HG03108 (cell line): ENCODE measurements around the gene AOAH.
"Not testable (repeated sequence)": the region's sequence is repeated elsewhere in the genome, so short reads cannot be mapped to it uniquely, and the experiment has no call there.

Experiments used
- ATAC-seq: cut with Tn5 transposase; IDR thresholded peaks from one replicate; pipeline ENCODE4 v1.9.1; 2021; ENCODE audit warnings: moderate library complexity; ENCODE audit not compliant: unreplicated experiment

Gene AOAH

DNA sequence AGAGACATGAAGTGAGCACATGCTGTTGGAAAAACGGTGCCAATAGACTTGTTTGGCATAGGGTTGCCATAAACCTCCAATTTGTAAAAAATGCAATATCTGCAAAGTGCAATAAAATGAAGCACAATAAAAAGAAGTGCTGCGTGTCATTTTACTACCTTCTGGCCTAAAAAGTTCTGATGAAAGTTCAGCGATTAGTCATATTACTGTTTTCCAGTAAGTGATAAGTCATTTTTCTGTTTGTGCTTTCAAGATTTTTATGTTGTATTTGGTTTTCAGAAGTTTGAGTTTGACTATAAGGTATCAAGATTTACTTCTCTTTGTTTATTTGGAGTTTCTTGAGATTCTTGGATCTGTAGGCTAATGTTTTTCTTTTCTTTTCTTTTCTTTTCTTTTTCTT lies 16.8 kb downstream of the AOAH start:
- no peak for ATAC-seq

DNA sequence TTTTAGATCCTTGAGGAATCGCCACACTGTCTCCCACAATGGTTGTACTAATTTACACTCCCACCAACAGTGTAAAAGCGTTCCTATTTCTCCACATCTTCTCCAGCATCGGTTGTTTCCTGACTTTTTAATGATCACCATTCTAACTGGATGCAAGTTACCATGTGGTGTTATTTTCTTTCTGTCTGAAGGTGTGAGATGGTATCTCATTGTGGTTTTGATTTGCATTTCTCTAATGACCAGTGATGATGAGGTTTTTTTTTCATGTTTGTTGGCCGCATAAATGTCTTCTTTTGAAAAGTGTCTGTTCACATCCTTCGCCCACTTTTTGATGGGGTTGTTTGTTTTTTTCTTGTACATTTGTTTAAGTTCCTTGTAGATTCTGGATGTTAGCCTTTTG lies 20.4 kb downstream of the AOAH start:
- ATAC-seq, result not testable (repeated sequence)

DNA sequence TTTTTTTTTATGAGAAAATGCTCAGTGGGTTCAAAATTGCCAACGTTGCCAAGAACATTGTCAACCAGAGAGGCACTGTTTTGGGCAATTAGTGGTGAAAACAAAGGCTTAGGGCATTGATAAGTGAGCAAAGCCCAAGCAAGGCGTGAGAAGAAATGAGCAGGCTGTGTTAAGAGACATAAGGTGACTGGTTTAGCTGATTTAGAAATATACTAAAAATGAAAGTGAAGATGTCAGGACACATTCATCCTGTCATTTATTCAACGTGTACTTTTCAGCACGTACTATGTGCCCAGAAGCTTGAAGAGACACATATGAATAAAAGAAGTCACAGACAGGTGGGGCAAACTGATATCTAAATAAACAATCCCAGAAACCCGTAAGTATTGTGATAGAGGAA lies 31.8 kb downstream of the AOAH start:
- no peak for ATAC-seq

DNA sequence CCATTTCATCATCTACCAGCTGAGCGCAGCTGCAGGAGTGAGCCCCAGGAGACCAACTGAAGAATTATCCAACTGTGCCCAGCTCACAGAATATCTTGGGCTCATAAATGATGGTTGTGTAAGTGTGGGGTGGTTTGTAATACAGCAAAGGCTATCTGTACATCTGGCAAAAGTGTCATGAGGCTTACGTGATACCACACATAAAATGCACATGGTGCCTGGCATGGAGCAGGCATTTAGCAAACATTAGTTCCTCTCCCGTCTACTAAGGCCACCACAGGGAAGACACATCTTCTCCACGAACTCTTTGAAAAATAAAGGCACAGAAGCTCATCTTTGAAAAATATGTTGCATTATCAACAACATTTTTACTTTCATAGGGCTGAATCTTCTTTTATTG lies 32.3 kb downstream of the AOAH start:
- ATAC-seq, result no peak

DNA sequence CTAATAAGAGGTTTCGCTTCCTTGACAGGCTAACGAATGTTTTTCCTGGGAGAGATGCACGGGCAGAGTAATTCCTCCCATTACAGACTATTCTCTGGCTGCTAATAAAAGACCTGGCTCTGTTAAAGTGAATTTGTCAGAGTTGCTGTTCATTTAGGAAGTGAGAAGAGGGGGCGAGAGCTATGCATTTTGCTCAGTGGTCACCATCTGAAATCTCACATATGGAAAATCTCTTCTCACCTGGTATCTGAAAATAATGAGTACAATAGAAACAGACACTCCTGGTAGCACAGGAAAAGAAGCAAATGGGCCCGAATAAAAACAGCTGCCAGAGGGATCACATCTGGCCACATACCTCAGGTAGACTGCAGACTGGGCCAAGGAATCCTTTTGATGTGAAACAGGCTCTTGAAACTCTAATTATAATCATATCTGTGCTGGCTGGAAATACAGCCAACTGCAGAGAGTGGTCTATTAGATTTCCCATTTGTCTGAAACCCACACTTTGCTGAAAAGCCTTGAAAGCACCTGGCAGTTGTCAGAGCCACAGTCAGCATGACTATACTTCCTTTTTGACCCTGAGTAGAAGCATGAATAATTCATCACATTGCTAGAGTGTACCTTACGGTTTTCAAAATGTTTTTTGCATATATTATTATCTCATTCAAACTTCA lies 33.6 kb downstream of the AOAH start:
- no peak for ATAC-seq

DNA sequence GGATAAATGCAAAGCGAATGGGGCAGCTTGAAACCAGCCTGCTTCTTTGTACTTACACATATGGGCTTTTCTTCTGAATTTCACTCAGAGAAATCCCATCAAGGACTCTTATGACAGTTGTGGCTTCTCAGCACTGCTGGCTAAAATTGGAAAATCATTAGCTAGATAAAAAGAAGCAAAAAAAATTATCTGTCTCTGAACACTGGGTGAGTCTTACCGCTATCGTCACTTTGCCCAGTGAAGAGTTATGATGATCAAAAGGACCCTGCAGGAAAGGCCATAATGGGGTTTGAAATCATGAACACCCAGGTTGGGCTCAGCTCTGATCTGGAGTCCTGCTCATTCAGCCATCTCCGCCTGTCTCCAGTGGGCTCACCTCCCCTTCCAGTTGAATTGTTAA lies 34.3 kb downstream of the AOAH start:
- ATAC-seq, result no peak

DNA sequence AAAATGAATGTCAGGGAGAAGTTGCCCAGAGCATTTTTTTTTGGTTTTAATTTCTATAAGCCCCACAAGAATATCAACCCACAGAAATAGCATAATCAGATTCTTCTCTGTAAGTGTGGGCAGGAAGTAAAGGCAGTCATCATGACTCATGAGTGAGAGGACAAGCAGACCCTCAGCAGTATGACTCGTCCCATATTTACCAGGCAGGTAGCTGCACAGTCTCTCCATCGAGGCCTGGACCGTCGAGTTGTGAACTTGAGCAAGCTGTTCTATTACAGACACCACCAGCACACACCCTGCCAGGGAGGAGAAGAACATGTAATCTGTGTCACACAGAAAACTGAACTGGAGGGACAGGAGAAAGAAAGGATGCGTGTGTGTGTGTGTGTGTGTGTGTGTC lies 37.8 kb downstream of the AOAH start:
- no peak for ATAC-seq

DNA sequence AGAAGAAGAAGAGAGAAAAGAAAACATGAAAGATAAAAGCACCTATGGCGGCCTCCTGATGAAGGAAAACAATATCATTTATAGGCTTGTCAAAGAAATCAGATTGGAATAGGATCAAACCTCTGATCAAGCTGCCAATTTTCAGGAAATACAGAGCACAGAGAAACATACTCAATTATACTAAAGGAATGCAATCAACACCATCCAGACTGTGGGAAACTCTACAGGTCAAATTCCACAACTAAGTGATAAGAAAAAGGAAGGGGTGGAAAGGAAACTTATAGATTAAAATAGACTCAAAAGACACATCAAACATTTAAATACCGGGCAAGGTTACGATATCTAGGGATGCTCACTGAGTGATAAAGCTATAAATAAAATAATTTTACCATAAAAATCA lies 39.3 kb downstream of the AOAH start:
- ATAC-seq, result no peak

DNA sequence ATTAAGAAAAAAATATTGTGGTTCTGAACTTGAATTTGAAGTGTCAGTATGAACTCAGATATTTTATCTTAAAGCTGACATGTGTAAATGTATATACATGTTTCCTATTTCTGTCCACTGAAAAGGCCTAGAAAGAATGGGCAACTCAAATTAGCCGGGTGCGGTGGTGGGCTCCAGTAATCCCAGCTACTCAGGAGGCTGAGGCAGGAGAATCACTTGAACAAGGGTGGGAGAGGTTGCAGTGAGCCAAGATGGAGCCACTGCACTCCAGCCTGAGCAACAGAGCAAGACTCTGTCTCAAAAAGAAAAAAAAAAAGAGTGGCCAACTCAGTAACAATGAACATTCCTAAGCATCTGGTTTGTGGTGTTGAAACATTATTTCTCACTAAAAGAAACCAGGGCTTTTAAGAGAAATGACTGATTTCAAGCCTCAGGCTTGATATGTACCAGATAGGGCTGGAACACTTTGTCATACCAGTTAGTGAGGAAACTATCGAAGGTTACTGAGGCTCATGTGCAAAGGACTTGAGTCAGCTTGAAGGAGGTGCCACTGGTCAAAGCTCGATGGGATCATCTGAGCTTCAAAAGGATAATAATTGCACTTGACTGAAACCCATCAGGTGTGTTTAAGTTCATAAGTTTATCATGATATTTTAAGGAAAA lies 40.5 kb downstream of the AOAH start:
- ATAC-seq, result no peak

DNA sequence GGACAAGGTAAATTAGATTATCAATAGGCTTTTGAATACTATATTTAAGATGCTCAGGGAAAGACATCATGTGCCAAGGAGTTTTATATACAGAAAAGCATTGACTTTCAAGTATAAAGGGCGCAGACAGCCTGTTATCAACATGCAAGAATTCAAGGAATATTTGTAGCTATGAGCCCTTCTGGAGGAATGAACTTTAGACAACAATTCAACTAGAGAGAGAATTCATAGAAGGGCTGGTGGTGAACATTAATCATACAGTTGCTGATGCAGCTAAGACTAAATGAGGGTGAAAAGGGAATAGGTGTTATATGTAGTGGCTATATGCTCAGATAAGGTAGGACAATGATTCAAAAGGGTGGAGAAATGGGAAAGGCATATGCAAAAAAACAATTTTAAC lies 41.2 kb downstream of the AOAH start:
- ATAC-seq, result no peak

DNA sequence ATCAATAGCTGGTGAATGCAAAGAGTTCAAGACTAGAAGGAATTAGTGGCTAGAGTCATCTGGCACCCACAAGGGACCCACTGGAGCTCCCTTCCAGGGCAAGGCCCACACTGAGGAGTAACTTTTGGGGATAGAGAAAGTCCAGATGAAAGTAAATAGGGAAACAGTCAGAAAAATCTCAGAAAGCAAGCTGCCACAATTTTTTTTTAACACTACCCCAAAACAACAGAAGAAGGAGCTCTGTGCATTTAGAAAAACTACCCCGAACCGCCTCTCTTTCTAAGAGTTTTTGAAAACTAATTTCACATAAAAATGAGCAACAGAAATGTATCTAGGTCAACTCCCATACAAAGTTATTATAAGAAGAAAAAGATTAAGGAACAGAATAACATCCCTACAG lies 42.2 kb downstream of the AOAH start:
- no peak for ATAC-seq

DNA sequence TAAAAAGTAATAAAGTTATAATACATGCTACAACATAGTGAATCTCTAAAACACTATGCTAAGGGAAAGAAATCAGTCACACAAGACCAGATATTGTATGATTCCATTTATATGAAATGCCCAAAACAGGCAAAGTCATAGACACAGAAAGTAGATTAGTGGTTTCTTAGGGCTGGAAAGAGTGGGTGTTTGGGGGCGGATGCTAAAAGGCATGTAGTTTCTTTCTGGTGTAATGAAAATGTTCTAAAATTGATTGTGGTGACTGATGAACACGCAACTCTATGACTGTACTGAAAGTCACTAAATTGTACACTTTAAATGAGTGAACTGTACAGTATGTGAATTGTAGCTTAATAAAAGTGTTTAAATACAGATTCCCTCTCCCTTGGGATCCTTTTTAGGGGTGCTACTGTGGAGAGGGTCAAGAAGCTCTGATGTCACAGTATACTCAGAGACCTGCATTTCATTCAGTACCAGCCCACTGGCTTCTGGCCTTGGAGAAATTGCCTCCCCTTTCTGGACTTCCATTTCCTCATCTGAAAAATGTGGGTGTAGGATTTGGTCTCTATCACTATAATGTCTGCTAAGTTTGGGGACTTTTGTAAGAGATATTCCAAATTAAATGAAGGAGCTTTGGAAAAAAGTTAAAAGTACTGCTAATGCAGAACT lies 46.4 kb downstream of the AOAH start:
- no peak for ATAC-seq

DNA sequence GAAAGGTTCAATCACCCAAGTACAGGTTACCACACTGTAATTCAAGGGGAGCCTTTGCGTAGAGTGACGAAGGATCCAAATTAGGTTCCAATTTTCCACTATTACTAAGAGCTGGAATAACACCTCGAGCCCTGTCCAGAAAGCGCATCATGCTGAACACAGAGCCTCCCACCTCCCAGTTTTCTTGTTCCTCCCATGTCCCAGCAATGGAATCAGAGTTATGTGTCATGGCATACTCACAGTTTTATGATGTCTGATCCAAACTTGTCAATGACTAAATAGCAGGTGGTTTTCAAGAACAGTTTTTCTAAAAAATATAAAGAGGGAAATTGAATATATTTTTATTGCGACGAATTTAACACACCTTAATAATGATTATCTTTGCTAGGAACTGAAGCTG lies 50.6 kb downstream of the AOAH start:
- ATAC-seq, result no peak

DNA sequence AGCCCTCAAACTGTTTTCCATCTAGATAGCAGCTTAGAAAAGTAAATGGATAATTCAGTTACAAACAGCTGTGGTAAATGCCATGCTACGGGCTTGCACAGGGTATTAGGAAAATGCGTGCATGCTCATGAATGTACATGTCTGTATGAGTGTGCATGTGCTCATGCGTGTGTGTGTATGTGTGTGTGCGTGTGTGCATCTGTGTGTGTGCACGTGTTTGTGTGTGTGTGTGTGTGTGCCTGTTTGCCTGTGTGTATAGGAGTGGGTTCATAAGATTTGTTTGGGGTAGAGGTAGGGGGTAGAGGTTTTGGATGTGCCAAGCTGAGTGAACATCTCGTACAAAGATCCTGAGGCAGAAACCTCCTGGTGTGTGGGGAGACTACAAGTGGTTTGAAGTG lies 52.9 kb downstream of the AOAH start:
- ATAC-seq, result no peak

DNA sequence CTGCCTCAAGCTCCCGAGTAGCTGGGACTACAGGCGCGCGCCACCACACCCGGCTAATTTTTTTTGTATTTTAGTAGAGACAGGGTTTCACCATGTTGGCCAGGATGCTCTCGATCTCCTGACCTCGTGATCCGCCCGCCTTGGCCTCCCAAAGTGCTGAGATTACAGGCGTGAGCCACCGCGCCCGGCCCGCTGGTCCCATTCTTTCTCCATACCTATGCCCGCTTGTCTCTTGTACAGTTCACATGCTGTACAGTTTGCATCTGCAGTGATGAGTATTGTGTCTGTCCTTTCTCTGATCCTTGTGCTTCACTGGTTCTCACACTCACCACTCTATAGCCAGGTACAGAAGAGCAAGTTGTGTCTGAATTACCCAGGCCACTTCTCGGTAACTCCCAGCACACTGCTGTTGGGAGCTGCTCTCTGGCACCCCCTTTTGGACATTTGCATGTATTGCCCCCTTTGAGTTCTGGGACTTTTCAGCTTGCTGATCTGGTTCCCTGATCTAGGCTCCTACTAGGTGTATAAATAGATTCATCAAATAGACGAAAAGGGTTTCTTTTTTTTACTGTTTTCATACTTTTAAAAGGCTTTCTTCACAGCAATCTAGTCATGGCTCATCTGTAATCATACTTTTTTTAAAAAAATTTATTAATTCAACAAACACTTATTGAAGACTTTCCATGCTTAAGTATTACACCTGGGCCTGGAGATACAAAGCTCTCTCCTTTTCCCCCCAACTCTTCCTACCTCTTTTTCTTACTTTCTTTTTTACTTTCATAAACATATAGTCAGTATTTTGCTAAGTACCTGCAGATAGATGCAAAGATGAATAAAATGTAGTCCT lies 53.5 kb downstream of the AOAH start:
- ATAC-seq, result no peak

DNA sequence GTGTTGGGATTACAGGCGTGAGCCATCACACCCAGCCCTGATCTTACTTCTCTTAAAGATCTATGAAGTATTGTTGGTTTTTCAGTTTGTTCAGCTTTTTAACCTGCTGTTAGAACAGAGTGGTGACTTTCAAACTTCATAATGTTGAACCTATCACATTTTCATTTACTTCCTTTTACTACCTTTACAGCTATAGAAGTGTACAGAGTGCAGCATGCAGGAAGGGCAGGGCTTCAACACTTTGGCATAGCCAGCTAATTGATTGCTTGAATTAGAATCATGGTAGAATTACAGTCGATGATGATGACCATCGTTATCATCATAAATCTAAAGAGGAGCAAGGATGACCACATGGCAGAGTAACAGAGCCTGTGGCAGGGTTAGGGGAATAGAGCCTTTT lies 55.5 kb downstream of the AOAH start:
- ATAC-seq, result no peak

DNA sequence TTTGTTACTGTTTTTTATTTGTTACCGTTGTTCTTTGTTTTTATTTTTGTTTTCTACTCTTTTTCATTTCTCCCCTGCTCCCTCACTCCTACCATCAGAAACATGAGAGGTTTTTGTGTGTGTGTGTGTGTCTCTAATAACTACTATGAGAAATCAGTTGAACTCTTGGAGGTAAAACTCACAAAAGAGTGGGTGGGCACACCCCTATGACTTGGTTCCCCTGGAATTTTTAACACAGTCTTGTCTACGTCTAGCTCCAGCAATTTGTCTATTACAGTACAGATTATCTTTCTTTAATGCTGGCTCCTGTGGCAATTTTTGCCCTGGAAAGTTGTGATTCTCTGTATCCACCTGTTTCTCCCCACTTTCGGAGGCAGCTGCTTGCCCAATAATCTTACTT lies 56.2 kb downstream of the AOAH start:
- ATAC-seq, result no peak

DNA sequence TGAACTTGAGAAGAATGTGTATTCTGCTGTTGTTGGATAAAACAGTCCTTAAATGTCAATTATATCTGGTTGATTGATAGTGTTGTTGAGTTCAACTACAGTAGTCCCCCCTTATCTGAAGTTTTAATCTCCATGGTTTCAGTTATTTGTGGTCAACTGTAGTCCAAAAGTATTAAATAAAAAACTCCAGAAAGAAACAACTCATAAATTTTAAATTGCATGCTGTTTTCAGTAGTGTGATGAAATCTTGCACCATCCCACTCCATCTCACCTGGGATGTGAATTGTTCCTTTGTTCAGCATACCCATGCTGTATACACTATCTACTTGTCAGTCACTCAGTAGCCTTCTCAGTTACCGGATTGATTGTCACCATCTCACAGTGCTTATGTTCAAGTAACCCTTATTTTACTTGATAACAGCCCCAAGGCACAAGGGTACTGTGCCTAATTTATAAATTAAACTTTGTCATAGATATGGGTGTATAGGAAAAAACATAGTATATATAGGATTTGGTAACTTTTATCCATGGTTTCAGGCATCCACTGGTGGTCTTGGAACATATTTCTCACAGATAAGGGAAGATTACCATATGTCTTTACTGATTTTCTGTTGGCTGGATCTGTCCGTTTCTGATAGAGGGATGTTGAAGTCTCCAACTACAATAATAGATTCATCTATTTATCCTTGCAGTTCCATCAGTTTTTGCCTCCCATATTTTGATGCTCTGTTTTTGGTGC lies 57.1 kb downstream of the AOAH start:
- ATAC-seq, result no peak

DNA sequence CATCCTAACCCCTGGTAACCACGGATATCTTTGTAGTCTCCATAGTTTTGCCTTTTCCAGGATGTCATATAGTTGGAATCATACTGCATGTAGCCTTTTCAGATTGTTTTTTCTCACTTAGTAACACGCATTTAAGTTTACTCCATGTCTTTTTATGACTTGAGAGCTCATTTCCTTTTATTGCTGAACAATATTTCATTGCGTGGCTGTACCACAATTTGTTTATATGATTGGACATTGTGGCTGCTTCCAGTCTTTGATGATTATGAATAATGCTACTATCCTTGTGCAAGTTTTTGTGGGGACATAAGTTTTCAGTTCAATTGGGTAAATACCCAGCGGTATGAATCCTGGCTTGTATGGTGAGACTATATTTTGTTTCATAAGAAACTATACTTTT lies 60.8 kb downstream of the AOAH start:
- ATAC-seq, result no peak

DNA sequence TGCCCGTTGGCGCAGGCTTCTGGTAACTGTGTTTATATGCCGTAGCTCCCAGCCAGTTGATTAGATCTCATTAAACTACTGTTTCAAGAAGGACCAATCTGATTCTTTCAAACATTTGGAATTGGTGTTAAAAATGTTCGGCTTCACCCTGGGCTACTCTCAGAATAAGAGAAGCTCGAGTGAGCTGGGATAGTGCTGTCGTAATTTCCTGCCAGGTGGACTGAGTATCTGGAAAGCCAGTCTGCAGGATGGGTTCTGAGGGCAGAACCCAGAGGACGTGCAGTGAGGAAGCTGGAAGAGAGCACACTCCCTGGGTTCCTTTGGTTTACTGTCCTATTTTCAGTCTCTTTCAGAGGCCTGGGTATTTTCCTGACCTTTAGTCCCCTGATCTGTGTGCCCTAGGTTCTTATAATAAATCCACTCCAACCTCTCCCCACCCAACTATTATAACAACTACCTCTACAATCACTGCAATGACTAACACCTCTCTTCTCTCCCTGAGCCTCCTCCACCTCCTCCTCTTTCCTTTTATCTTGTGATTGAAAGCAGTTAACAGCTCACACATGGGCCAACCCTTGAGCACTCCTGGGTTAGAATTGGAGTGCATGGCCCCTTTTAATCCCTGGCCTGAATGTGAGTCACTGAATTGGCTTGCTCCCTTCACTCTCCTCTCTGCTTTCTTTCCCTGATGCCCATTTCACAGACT lies 63.0 kb downstream of the AOAH start:
- ATAC-seq, result no peak
